Endothelial cell of umbilical vein (primary cell): Measurements from ENCODE around the gene PIEZO2. TPM values are rescaled to one million over a fixed set of nuclear protein-coding genes. Genes with fewer than 3 reads are reported as not detected.

Experiments
- BruUV-seq: library from RNA; stranded (reverse); fragments of 400-500 nt; replicated peaks from 2 replicates; lab custom pipeline; 2021; lab: Mats Ljungman, UMichigan
- CTCF ChIA-PET: fragments of 300-600, 350-600 bp; sonication (Branson Sonifier 250); formaldehyde crosslinking; loops from one replicate; lab custom pipeline; 2021; ENCODE audit warnings: antibody characterized with exemption, inconsistent platforms; lab: Charles Lee
- POLR2A ChIA-PET: fragments of 300-600, 350-600 bp; sonication (Branson Sonifier 250); formaldehyde crosslinking; loops from one replicate; lab custom pipeline; 2021; ENCODE audit warnings: antibody characterized with exemption, inconsistent platforms; lab: Charles Lee
- DNase-seq: peaks from one replicate; pipeline ENCODE4 v3.0.0-alpha.2; 2011; ENCODE audit warnings: low read depth, low spot score
- FAIRE-seq: peaks from 2 replicates; lab custom pipeline; 2011; peaks lifted over from hg19 to GRCh38; lab: Jason Lieb, UNC
- H2AFZ ChIP-seq: 2 replicates; pipeline ENCODE4 v1.6.0; 2012; ENCODE audit warnings: low read depth, low read length, control low read depth, inconsistent platforms
- H3K27ac ChIP-seq: 2 replicates; pipeline ENCODE4 v1.5.1; 2011; ENCODE audit warnings: low read depth, mild to moderate bottlenecking, control low read depth, low read length, moderate library complexity; ENCODE audit not compliant: insufficient read depth
- H3K27me3 ChIP-seq, 2 experiments: 2 replicates each; pipeline versions ENCODE4 v1.6.0 to v1.6.1; 2011; ENCODE audit warnings: low read length in 2 of 2, mixed read lengths in 1 of 2; ENCODE audit not compliant: control insufficient read depth in 2 of 2, insufficient read depth in 2 of 2
- H3K36me3 ChIP-seq, 2 experiments: 2 replicates in 1 of 2; 3 replicates in 1 of 2; pipeline ENCODE4 v1.5.1; 2011; ENCODE audit warnings: low read length in 2 of 2, mild to moderate bottlenecking in 1 of 2, moderate library complexity in 1 of 2; ENCODE audit not compliant: control insufficient read depth in 2 of 2, insufficient read depth in 2 of 2; ENCODE audit errors: extremely low read depth in 1 of 2
- H3K4me1 ChIP-seq: 3 replicates; pipeline ENCODE4 v1.5.1; 2011; ENCODE audit warnings: mild to moderate bottlenecking, low read length; ENCODE audit not compliant: control insufficient read depth, insufficient read depth; ENCODE audit errors: extremely low read depth
- H3K4me2 ChIP-seq: 2 replicates; pipeline ENCODE4 v1.6.1; 2011; ENCODE audit warnings: low read length, control low read depth, mixed read lengths; ENCODE audit not compliant: insufficient read depth
- H3K4me3 ChIP-seq, 3 experiments: fragments of 200-600 bp in 1 of 3; sonication (generic), shearing (Covaris generic) in 1 of 3; replicated peaks in 1 of 3; 2 replicates each; pipeline ENCODE4 v1.5.1; 2011 to 2016; ENCODE audit warnings: control low read depth in 3 of 3, low read length in 3 of 3, mild to moderate bottlenecking in 2 of 3, inconsistent platforms in 1 of 3, low read depth in 1 of 3, moderate library complexity in 1 of 3; ENCODE audit not compliant: insufficient read depth in 1 of 3
- H3K79me2 ChIP-seq: 2 replicates; pipeline ENCODE4 v1.6.0; 2012; ENCODE audit warnings: low read length, inconsistent platforms; ENCODE audit not compliant: control insufficient read depth, insufficient read depth
- H3K9ac ChIP-seq: replicated peaks from 2 replicates; pipeline ENCODE3; 2011; ENCODE audit warnings: low read length, control low read depth; ENCODE audit not compliant: insufficient read depth; ENCODE audit errors: extremely low read depth
- H3K9me1 ChIP-seq: replicated peaks from 3 replicates; pipeline ENCODE4 v1.6.0; 2011; ENCODE audit warnings: mild to moderate bottlenecking, low read length; ENCODE audit not compliant: control insufficient read depth, insufficient read depth; ENCODE audit errors: extremely low read depth
- H3K9me3 ChIP-seq: replicated peaks from 2 replicates; pipeline ENCODE4 v1.5.1; 2012; ENCODE audit warnings: low read length, inconsistent platforms; ENCODE audit not compliant: control insufficient read depth, insufficient read depth
- H4K20me1 ChIP-seq: replicated peaks from 2 replicates; pipeline ENCODE3; 2011; ENCODE audit warnings: mild to moderate bottlenecking, low read length; ENCODE audit not compliant: control insufficient read depth, insufficient read depth; ENCODE audit errors: extremely low read depth
- CTCF ChIP-seq, 2 donors: IDR thresholded peaks; 1 replicate in 1 of 2; 2 replicates in 1 of 2; pipeline ENCODE4 v1.5.1; 2011; ENCODE audit warnings: low read length in 2 of 2, mild to moderate bottlenecking in 2 of 2, moderate library complexity in 2 of 2, control low read depth in 1 of 2, inconsistent platforms in 1 of 2, low read depth in 1 of 2; ENCODE audit not compliant: insufficient read depth in 1 of 2; ENCODE audit errors: extremely low read depth in 1 of 2
- EZH2 ChIP-seq: IDR thresholded peaks from 2 replicates; pipeline ENCODE4 v1.6.1; 2012; ENCODE audit warnings: borderline replicate concordance, low read depth, mild to moderate bottlenecking, moderate library complexity, low read length, inconsistent platforms; ENCODE audit not compliant: severe bottlenecking
- FOS ChIP-seq: IDR thresholded peaks from 2 replicates; pipeline ENCODE4 v1.6.1; 2011; ENCODE audit warnings: mild to moderate bottlenecking, low read length, moderate library complexity, borderline replicate concordance; ENCODE audit not compliant: insufficient read depth
- GATA2 ChIP-seq: IDR thresholded peaks from 2 replicates; pipeline ENCODE4 v1.7.0; 2011; ENCODE audit warnings: low read depth, mild to moderate bottlenecking, moderate library complexity, mixed read lengths, low read length; ENCODE audit not compliant: insufficient read length, insufficient read depth
- JUN ChIP-seq: IDR thresholded peaks from 2 replicates; pipeline ENCODE4 v1.6.1; 2011; ENCODE audit warnings: borderline replicate concordance, low read depth; ENCODE audit not compliant: insufficient read length, insufficient read depth
- MAX ChIP-seq: IDR thresholded peaks from 2 replicates; pipeline ENCODE4 v1.6.1; 2011; ENCODE audit not compliant: insufficient read depth, insufficient read length
- MYC ChIP-seq: IDR thresholded peaks from one replicate; pipeline ENCODE4 v1.6.1; 2011; ENCODE audit warnings: mild to moderate bottlenecking, low read depth, low read length
- POLR2A ChIP-seq: IDR thresholded peaks from 2 replicates; pipeline ENCODE4 v1.6.1; 2012; ENCODE audit warnings: low read depth, mild to moderate bottlenecking, control low read depth, low read length
- POLR2AphosphoS5 ChIP-seq: IDR thresholded peaks from 2 replicates; pipeline ENCODE4 v1.6.1; 2012; ENCODE audit warnings: low read depth, mild to moderate bottlenecking, control low read depth, low read length, moderate library complexity; ENCODE audit not compliant: insufficient read depth
- dilution Hi-C: fragments of 300-500 bp; cut with MboI; formaldehyde crosslinking; loops from one replicate; pipeline ENCODE4 v1.15.0; 2019; ENCODE audit warnings: low sequenced_read_pairs; ENCODE audit not compliant: extremely low pct_ligation_motif_present
- intact Hi-C: fragments of 100-400 bp; cut with micrococcal nuclease; formaldehyde crosslinking; loops from one replicate; pipeline ENCODE4 v1.10.0; 2022
- polyA plus RNA-seq, 4 experiments: library from polyadenylated mRNA; depleted of rRNA in 3 of 4; stranded (reverse) in 3 of 4; unstranded in 1 of 4; fragments of >200 nt; gene quantifications; 2 replicates each; pipeline versions ENCODE4 v1.2.1 to v1.2.3, GENCODE V29; 2011 to 2012; ENCODE audit warnings: missing spikeins in 1 of 4
- total RNA-seq: library from RNA; stranded (reverse); gene quantifications from 2 replicates; pipeline ENCODE4 v1.2.3, GENCODE V29; 2021

PIEZO2 gene
- total and polyA plus RNA-seq, 2 donors (not counting 3 experiments of a cell fraction or from before 2014, with no cell fraction given) = 1.7 to 11.2 TPM

GRCh38 chr18:11064727-11065460 lies 84.5 kb downstream of the PIEZO2 start:
- H3K4me1 ChIP-seq = peaks cover 9% of the 10 kb centered on the region
- no peak for FAIRE-seq
- ChIA-PET POLR2A (no interaction called here), CTCF (no interaction called here)
- no peaks in the 10 kb centered on the region for H4K20me1 ChIP-seq
- intact Hi-C loops (no loop called here), dilution Hi-C loops (no loop called here)
- TF ChIP-seq CTCF (IDR thresholded peaks at IDR 0.05; ENCODE audit: extremely low read depth in 1 of 2, insufficient read depth in 1 of 2, low read depth in 1 of 2, low read length in 2 of 2) = no peak
- no peak for TF ChIP-seq MAX
- no peak for TF ChIP-seq POLR2A
- no peak for TF ChIP-seq EZH2
- TF ChIP-seq GATA2 = no peak
- TF ChIP-seq POLR2AphosphoS5 = no peak
- no peak for TF ChIP-seq MYC
- TF ChIP-seq JUN = no peak
- no peak for TF ChIP-seq FOS
- H3K9me1 ChIP-seq = no peaks in the 10 kb centered on the region
- H3K79me2 ChIP-seq = no peaks in the 10 kb centered on the region
- H3K9ac ChIP-seq = no peak overlapping the region
- H3K27ac ChIP-seq = no peak overlapping the region
- H3K9me3 ChIP-seq = no peaks in the 10 kb centered on the region
- H3K4me3 ChIP-seq = no peak overlapping the region
- DNase-seq = peak; percentile 48
- no peaks in the 10 kb centered on the region for H3K36me3 ChIP-seq
- H3K27me3 ChIP-seq = peaks cover 0 to 2% of the 10 kb centered on the region in 2 experiments
- BruUV-seq = no TSS peak
- H2AFZ ChIP-seq = no peak overlapping the region
- H3K4me2 ChIP-seq = no peak overlapping the region
